ENCODE data around the gene ACR.
A peak's percentile ranks its signal among the peaks of the same experiment; 100 is the strongest.

ACR gene

DNA sequence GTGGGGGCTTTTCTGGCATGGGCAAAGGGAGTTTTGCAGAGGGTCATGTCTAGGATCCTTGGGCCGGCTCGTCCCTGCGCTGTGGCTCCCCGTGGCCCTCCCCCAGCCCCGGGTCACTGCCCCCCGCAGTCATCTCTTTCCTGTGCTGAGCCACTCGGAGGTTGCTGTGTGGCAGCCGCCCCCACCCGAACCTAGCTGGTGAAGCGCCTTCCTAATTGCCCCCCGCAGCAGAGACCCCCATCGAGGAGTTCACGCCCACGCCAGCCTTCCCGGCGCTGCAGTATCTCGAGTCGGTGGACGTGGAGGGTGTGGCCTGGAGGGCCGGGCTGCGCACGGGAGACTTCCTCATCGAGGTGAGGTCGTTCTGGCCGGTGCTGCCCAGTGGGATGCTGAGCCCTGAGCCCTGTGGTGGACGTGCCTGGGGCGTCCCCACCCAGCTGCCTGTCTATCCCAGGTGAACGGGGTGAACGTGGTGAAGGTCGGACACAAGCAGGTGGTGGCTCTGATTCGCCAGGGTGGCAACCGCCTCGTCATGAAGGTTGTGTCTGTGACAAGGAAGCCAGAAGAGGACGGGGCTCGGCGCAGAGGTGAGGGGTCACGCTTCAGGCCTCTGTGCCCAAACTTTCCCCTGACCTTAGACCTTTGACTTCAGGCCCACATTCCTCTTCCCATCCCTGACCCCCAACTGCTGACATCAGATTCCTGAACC lies 33.3 kb upstream of the ACR start:
- no peak overlapping the region for H3K4me3 ChIP-seq (ENCODE audit: low read depth, low read length)
- no peak for DNase-seq (ENCODE audit: low read depth)
- TF ChIP-seq POLR2A (IDR thresholded peaks at IDR 0.05; ENCODE audit: extremely low read depth, insufficient read length) = no peak
- TF ChIP-seq, protein P1, sequence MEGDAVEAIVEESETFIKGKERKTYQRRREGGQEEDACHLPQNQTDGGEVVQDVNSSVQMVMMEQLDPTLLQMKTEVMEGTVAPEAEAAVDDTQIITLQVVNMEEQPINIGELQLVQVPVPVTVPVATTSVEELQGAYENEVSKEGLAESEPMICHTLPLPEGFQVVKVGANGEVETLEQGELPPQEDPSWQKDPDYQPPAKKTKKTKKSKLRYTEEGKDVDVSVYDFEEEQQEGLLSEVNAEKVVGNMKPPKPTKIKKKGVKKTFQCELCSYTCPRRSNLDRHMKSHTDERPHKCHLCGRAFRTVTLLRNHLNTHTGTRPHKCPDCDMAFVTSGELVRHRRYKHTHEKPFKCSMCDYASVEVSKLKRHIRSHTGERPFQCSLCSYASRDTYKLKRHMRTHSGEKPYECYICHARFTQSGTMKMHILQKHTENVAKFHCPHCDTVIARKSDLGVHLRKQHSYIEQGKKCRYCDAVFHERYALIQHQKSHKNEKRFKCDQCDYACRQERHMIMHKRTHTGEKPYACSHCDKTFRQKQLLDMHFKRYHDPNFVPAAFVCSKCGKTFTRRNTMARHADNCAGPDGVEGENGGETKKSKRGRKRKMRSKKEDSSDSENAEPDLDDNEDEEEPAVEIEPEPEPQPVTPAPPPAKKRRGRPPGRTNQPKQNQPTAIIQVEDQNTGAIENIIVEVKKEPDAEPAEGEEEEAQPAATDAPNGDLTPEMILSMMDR (IDR thresholded peaks at IDR 0.05; ENCODE audit: low read depth, low read length) = no peak
- TF ChIP-seq MYC (IDR thresholded peaks at IDR 0.05; ENCODE audit: low read depth, low read length) = no peak
- TF ChIP-seq, protein P2, sequence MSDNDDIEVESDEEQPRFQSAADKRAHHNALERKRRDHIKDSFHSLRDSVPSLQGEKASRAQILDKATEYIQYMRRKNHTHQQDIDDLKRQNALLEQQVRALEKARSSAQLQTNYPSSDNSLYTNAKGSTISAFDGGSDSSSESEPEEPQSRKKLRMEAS (IDR thresholded peaks at IDR 0.05; ENCODE audit: low read depth, low read length) = no peak

DNA sequence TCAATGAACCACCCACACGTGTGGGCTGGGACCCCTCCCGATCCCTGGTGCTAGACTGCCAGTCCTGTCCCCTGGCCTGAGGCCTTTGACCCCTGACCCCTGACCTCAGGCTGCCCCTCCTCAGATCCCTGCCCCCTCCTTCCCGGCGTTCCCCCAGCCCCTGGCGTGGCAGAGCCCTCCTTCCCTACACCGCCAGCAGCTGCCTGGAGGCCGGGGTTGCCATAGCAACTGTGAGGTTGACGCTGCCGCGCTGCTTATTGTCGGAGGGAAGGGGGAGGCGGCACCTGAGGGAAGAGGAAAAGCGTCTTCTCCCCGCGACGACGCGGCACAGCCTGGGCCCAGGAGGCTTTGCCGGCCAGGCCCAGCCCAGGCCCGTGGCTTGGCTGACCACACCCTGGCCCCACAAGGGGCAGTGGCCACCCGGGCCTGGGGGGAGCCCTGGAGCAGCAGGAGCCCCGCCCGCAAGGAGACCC lies 32.7 kb upstream of the ACR start:
- peak; percentile 79 for DNase-seq (ENCODE audit: low read depth)
- TF ChIP-seq, protein P2 (IDR thresholded peaks at IDR 0.05; ENCODE audit: low read depth, low read length) = peak; percentile 43
- TF ChIP-seq, protein P1 (IDR thresholded peaks at IDR 0.05; ENCODE audit: low read depth, low read length) = no peak
- no peak for TF ChIP-seq MYC (IDR thresholded peaks at IDR 0.05; ENCODE audit: low read depth, low read length)
- peak; percentile 17 for TF ChIP-seq POLR2A (IDR thresholded peaks at IDR 0.05; ENCODE audit: extremely low read depth, insufficient read length)
- H3K4me3 ChIP-seq (ENCODE audit: low read depth, low read length) = no peak overlapping the region

DNA sequence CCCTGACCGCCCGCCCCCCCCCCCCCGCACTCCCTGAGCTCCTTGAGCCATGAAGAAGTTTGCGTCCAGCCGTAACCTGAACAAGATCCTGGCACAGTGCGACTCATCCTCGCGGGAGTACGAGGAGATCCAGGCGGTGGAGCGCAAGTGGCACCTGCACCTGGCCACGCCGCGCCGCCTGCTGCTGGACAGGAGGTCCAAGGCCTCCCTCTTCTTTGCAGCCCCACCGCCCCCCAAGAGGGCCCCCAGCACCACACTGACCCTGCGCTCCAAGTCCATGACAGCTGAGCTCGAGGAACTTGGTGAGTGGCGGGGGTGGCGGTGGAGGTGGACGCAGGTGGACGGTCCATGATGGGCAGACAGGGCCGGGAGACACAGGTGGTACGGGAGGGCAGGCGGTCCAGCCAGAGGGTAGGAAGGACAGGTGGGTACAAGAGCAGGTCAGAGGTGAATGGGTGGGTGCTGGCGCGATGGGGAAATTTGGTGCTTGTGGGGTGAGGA lies 32.1 kb upstream of the ACR start:
- DNase-seq (ENCODE audit: low read depth) = no peak

DNA sequence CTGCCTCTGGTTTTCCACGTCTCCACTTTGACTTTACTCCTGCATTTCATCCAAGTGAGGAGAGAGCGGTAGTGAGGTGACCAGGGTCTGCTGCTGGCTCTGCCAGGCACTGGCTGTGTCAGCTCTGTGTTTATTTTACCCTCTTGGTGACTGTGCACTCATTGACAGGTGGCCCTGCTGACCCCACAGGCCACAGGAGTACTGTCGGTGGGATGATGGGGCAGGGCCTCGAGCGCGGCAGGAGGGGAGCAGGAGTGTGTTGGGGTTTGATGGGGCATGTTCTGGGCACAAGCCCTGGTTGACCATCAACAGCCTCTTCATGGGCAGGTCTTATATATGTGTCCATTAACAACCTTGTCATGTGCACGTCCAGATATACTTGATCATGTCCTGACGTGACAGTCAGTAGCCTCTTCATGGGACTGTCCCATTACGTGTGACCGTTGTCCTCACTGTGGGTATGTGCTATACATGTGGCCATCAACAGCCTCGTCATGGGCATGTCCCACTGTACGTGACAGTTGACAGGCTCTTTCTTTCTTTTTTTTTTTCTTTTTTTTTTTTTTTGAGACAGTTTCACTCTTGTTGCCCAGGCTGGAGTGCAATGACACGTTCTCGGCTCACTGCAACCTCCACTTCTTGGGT lies 31.4 kb upstream of the ACR start:
- no peak overlapping the region for H3K4me3 ChIP-seq (ENCODE audit: low read depth, low read length)
- TF ChIP-seq POLR2A (IDR thresholded peaks at IDR 0.05; ENCODE audit: extremely low read depth, insufficient read length) = no peak
- TF ChIP-seq, protein P1 (IDR thresholded peaks at IDR 0.05; ENCODE audit: low read depth, low read length) = no peak
- TF ChIP-seq MYC (IDR thresholded peaks at IDR 0.05; ENCODE audit: low read depth, low read length) = no peak
- TF ChIP-seq, protein P2 (IDR thresholded peaks at IDR 0.05; ENCODE audit: low read depth, low read length) = no peak
- DNase-seq (ENCODE audit: low read depth) = no peak

More for the DNA sequence above, 32.1 kb upstream of the ACR start:
- TF ChIP-seq, protein P2 (IDR thresholded peaks at IDR 0.05; ENCODE audit: low read depth, low read length) = no peak
- TF ChIP-seq, protein P1 (IDR thresholded peaks at IDR 0.05; ENCODE audit: low read depth, low read length) = no peak
- TF ChIP-seq MYC (IDR thresholded peaks at IDR 0.05; ENCODE audit: low read depth, low read length) (no peak), POLR2A (IDR thresholded peaks at IDR 0.05; ENCODE audit: extremely low read depth, insufficient read length) (no peak)
- H3K4me3 ChIP-seq (ENCODE audit: low read depth, low read length) = no peak overlapping the region

DNA sequence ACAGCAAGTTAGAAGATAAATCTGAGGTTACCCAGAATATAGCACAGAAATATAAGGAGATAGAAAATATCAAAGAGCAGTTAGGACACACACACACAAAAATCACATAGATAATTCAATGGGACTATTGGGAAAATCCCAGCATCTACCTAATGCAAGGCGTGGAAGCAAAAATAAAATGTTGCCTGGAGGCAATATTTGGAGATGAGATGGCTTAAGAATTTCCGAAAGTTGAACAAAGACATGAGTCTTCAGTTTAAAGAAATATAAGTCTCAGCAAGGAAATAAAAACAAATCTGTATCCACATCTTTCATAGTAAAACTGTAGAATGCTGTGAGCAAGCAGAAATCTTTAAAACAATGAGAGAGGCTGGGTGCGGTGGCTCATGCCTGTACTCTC lies 29.5 kb upstream of the ACR start:
- H3K4me3 ChIP-seq (ENCODE audit: low read depth, low read length) = no peak overlapping the region
- no peak for DNase-seq (ENCODE audit: low read depth)
- TF ChIP-seq, protein P2 (IDR thresholded peaks at IDR 0.05; ENCODE audit: low read depth, low read length) = no peak
- TF ChIP-seq POLR2A (IDR thresholded peaks at IDR 0.05; ENCODE audit: extremely low read depth, insufficient read length) = no peak
- no peak for TF ChIP-seq MYC (IDR thresholded peaks at IDR 0.05; ENCODE audit: low read depth, low read length)
- TF ChIP-seq, protein P1 (IDR thresholded peaks at IDR 0.05; ENCODE audit: low read depth, low read length) = no peak

All from NB4 (cell line).